SU-DHL-6 (cell line): Measurements from ENCODE around the gene RBM20.

Experiments used
- H2AFZ ChIP-seq: fragments of 200-600 bp; sonication (generic); 2 replicates; pipeline ENCODE4 v1.6.1; 2014; ENCODE audit warnings: low read depth, mild to moderate bottlenecking, moderate library complexity, mixed read lengths, antibody characterized with exemption, low read length; ENCODE audit not compliant: severe bottlenecking
- H3F3A ChIP-seq: fragments of 200-600 bp; shearing (Covaris generic); 2 replicates; pipeline ENCODE4 v1.6.0; 2016; ENCODE audit warnings: antibody characterized with exemption, mild to moderate bottlenecking; ENCODE audit not compliant: insufficient read depth
- H3K27ac ChIP-seq: fragments of 200-600 bp; sonication (generic); 2 replicates; pipeline ENCODE4 v1.5.1; 2016; ENCODE audit warnings: low read depth, mild to moderate bottlenecking, low read length, moderate library complexity, mixed read lengths
- H3K27me3 ChIP-seq: fragments of 200-600 bp; sonication (generic), shearing (Covaris generic); 2 replicates; pipeline ENCODE4 v1.6.0; 2014; ENCODE audit warnings: mild to moderate bottlenecking, low read length
- H3K36me3 ChIP-seq: fragments of 200-600 bp; sonication (generic); 2 replicates; pipeline ENCODE4 v1.6.1; 2014; ENCODE audit warnings: mild to moderate bottlenecking, low read length, mixed read lengths
- H3K4me2 ChIP-seq: fragments of 300-600, 200-600 bp; shearing (Covaris generic), sonication (generic); 2 replicates; pipeline ENCODE4 v1.6.0; 2014; ENCODE audit warnings: low read length, low read depth, mild to moderate bottlenecking; ENCODE audit not compliant: poor library complexity, severe bottlenecking
- H3K4me3 ChIP-seq: fragments of 200-600 bp; sonication (generic); 2 replicates; pipeline ENCODE4 v1.5.1; 2014; ENCODE audit warnings: antibody characterized with exemption, low read length, mild to moderate bottlenecking, mixed read lengths; ENCODE audit not compliant: insufficient read depth, poor library complexity, severe bottlenecking
- H3K79me2 ChIP-seq: fragments of 200-600 bp; sonication (generic); 2 replicates; pipeline ENCODE4 v1.6.1; 2014; ENCODE audit warnings: mild to moderate bottlenecking, low read length, moderate library complexity; ENCODE audit not compliant: insufficient read depth
- H3K9ac ChIP-seq: fragments of 200-600 bp; sonication (generic); 2 replicates; pipeline ENCODE4 v1.7.0; 2014; ENCODE audit warnings: mild to moderate bottlenecking, low read length
- H3K9me2 ChIP-seq: fragments of 200-600 bp; sonication (generic); replicated peaks from 2 replicates; pipeline ENCODE4 v1.6.1; 2014; ENCODE audit warnings: low read length; ENCODE audit not compliant: insufficient read depth
- H3K9me3 ChIP-seq: fragments of 200-600 bp; sonication (generic); 2 replicates; pipeline ENCODE4 v1.6.1; 2014; ENCODE audit warnings: low read length, mixed read lengths; ENCODE audit not compliant: insufficient read depth
- H4K20me1 ChIP-seq: fragments of 200-600 bp; sonication (generic); 2 replicates; pipeline ENCODE4 v1.6.1; 2014; ENCODE audit warnings: low read depth, mild to moderate bottlenecking, antibody characterized with exemption, low read length, moderate library complexity, mixed read lengths
- CTCF ChIP-seq: fragments of 200-600 bp; sonication (generic); IDR thresholded peaks from one replicate; pipeline ENCODE4 v1.5.1; 2017; ENCODE audit warnings: antibody characterized with exemption, mild to moderate bottlenecking, low read length, moderate library complexity; ENCODE audit not compliant: insufficient read depth, poor library complexity, severe bottlenecking
- EZH2phosphoT487 ChIP-seq: fragments of 200-600 bp; sonication (generic), shearing (Covaris generic); conservative IDR thresholded peaks from 2 replicates; pipeline ENCODE4 v1.6.1; 2018; ENCODE audit warnings: mild to moderate bottlenecking, antibody characterized with exemption, low read length, moderate library complexity, mixed read lengths

The RBM20 gene

GRCh38 chr10:110861930-110862649 is 218.0 kb downstream of the RBM20 start:
- Histone ChIP-seq H4K20me1 (no peaks in the 10 kb centered on the region), H3K9me2 (no peaks in the 10 kb centered on the region), H3K4me3 (no peak overlapping the region), H3K79me2 (no peaks in the 10 kb centered on the region), H3K27ac (no peak overlapping the region; the same call in 1 of the 2 replicates), H3F3A (peaks cover 62% of the 10 kb centered on the region), H3K27me3 (no peaks in the 10 kb centered on the region), H3K36me3 (no peaks in the 10 kb centered on the region), H3K4me2 (no peak overlapping the region), H3K9ac (no peak overlapping the region), H2AFZ (no peak overlapping the region), H3K9me3 (no peaks in the 10 kb centered on the region)
- TF ChIP-seq CTCF: no peak
- no peak for TF ChIP-seq EZH2phosphoT487

GRCh38 chr10:110862961-110863360 is 218.8 kb downstream of the RBM20 start:
- no peaks in the 10 kb centered on the region for H3K27me3 ChIP-seq
- H3K27ac ChIP-seq: peak overlapping the region; percentile 89; the same call in 1 of the 2 replicates
- no peak overlapping the region for H2AFZ ChIP-seq
- TF ChIP-seq EZH2phosphoT487: no peak
- TF ChIP-seq CTCF: no peak
- no peaks in the 10 kb centered on the region for H3K9me2 ChIP-seq
- H3K4me3 ChIP-seq: no peak overlapping the region
- H3K9ac ChIP-seq: no peak overlapping the region
- peaks cover 63% of the 10 kb centered on the region for H3F3A ChIP-seq
- no peaks in the 10 kb centered on the region for H4K20me1 ChIP-seq
- no peaks in the 10 kb centered on the region for H3K36me3 ChIP-seq
- H3K79me2 ChIP-seq: no peaks in the 10 kb centered on the region
- no peak overlapping the region for H3K4me2 ChIP-seq
- H3K9me3 ChIP-seq: no peaks in the 10 kb centered on the region

- Histone ChIP-seq H3K27ac (peak overlapping the region; percentile 89; the same call in 1 of the 2 replicates), H3K4me2 (no peak overlapping the region), H3F3A (peaks cover 65% of the 10 kb centered on the region)
These were observed 219.2 kb downstream of the RBM20 start for GRCh38 chr10:110863361-110863760.

More at GRCh38 chr10:110863361-110863760, 219.2 kb downstream of the RBM20 start:
- H3K79me2 ChIP-seq: no peaks in the 10 kb centered on the region
- no peaks in the 10 kb centered on the region for H3K36me3 ChIP-seq
- no peaks in the 10 kb centered on the region for H3K27me3 ChIP-seq
- H3K4me3 ChIP-seq: no peak overlapping the region
- TF ChIP-seq CTCF: no peak
- no peak for TF ChIP-seq EZH2phosphoT487
- no peaks in the 10 kb centered on the region for H4K20me1 ChIP-seq
- no peaks in the 10 kb centered on the region for H3K9me3 ChIP-seq
- H3K9ac ChIP-seq: no peak overlapping the region
- H3K9me2 ChIP-seq: no peaks in the 10 kb centered on the region
- H2AFZ ChIP-seq: no peak overlapping the region
